IMR-90 (cell line): ENCODE measurements around the gene PLVAP.

ENCODE experiments used
- CEBPB ChIP-seq: IDR thresholded peaks from 2 replicates; pipeline ENCODE4 v1.6.1; 2012; ENCODE audit warnings: low read depth, low read length, improper control_type of control experiment
- ELK1 ChIP-seq: fragments of 150-350 bp; IDR thresholded peaks from 2 replicates; pipeline ENCODE4 v1.6.1; 2016; ENCODE audit warnings: low read depth, mild to moderate bottlenecking, low read length, moderate library complexity, borderline replicate concordance
- FOS ChIP-seq: fragments of 150-350 bp; IDR thresholded peaks from 2 replicates; pipeline ENCODE4 v1.6.1; 2016; ENCODE audit warnings: low read depth, low read length
- MXI1 ChIP-seq: IDR thresholded peaks from 2 replicates; pipeline ENCODE4 v1.6.1; 2012; ENCODE audit warnings: low read depth, mild to moderate bottlenecking, low read length, moderate library complexity, borderline replicate concordance
- POLR2A ChIP-seq: IDR thresholded peaks from 2 replicates; pipeline ENCODE4 v1.6.1; 2012; ENCODE audit warnings: mild to moderate bottlenecking, low read depth, low read length
- RCOR1 ChIP-seq: IDR thresholded peaks from 2 replicates; pipeline ENCODE4 v1.6.1; 2012; ENCODE audit warnings: mild to moderate bottlenecking, low read length, improper control_type of control experiment; ENCODE audit not compliant: insufficient replicate concordance
- RFX5 ChIP-seq: IDR thresholded peaks from 2 replicates; pipeline ENCODE4 v1.8.0; 2012; ENCODE audit warnings: low read depth, mild to moderate bottlenecking, low read length, moderate library complexity
- USF2 ChIP-seq: fragments of 150-350 bp; IDR thresholded peaks from 2 replicates; pipeline ENCODE4 v1.6.1; 2017; ENCODE audit warnings: mild to moderate bottlenecking, antibody characterized with exemption, low read length, low read depth
- TF ChIP-seq, protein P1 (sequence below): conservative IDR thresholded peaks from 2 replicates; pipeline ENCODE4 v1.5.1; 2012; ENCODE audit warnings: mild to moderate bottlenecking, low read depth, low read length, improper control_type of control experiment

DNA sequence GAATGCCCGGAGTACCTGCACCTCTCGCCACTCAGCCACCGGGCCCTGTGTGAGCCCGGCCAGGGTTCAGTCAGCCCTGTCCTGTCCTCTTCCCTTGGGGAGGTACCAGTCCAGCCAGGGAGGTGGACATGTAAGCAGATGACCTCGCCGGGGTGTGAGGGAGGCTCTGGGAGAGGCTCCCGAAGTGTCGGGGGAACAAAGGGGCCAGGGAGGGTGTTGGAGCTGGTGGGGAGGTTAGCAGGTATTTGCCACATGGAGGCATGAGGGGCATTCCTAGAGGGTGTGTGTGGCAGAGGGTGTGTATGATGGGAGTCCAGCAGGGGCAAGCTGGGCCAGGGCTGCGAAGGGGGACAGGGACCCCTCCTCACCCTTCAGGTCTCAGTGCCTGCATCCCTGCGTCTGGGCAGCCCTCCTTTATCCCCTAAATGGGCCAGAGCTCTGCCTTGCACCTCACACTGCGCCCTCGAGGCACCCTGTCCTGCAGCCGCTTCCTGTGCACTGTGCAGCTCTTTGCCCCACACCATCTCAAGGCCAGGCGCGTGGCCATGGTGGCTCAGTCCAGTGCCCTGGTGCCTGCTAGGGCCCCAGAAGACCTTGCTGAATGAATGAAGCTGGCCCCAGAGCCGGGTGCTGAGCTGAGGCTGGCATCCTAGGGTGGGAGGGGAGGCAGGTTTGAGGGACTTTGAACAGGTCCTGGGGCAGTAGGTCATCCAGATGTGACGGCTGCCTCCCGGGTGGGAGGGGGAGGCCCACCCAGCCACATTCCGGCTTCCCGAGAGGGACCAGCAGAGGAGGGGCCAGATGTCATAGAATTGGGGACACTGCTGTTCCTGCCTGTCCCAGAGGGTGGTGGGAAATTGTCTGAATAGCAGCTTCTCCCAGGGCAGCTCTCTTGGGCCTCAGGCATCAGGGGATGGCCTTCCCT lies 64.7 kb downstream of the PLVAP start:
- TF ChIP-seq, protein P1, sequence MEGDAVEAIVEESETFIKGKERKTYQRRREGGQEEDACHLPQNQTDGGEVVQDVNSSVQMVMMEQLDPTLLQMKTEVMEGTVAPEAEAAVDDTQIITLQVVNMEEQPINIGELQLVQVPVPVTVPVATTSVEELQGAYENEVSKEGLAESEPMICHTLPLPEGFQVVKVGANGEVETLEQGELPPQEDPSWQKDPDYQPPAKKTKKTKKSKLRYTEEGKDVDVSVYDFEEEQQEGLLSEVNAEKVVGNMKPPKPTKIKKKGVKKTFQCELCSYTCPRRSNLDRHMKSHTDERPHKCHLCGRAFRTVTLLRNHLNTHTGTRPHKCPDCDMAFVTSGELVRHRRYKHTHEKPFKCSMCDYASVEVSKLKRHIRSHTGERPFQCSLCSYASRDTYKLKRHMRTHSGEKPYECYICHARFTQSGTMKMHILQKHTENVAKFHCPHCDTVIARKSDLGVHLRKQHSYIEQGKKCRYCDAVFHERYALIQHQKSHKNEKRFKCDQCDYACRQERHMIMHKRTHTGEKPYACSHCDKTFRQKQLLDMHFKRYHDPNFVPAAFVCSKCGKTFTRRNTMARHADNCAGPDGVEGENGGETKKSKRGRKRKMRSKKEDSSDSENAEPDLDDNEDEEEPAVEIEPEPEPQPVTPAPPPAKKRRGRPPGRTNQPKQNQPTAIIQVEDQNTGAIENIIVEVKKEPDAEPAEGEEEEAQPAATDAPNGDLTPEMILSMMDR = no peak
- no peak for TF ChIP-seq POLR2A
- TF ChIP-seq CEBPB = no peak
- no peak for TF ChIP-seq RCOR1
- TF ChIP-seq ELK1 = no peak
- TF ChIP-seq FOS = no peak
- TF ChIP-seq RFX5 = no peak
- no peak for TF ChIP-seq MXI1
- TF ChIP-seq USF2 = no peak
